OCI-LY1 (cell line): Measurements from ENCODE around the gene CD248.

Source experiments
- H2AFZ ChIP-seq: fragments of 200-600 bp; sonication (generic), shearing (Covaris generic); 2 replicates; pipeline ENCODE4 v1.6.0; 2014; ENCODE audit warnings: antibody characterized with exemption, mild to moderate bottlenecking, low read length
- H3F3A ChIP-seq: fragments of 200-600 bp; sonication (generic), shearing (Covaris generic); 2 replicates; pipeline ENCODE4 v1.6.0; 2014; ENCODE audit warnings: mild to moderate bottlenecking, antibody characterized with exemption, low read length, moderate library complexity; ENCODE audit not compliant: insufficient read depth
- H3K27ac ChIP-seq: fragments of 200-600 bp; sonication (generic); 2 replicates; pipeline ENCODE4 v1.5.1; 2014; ENCODE audit warnings: low read length, mixed run types, mild to moderate bottlenecking, low read depth; ENCODE audit not compliant: poor library complexity, severe bottlenecking
- H3K27me3 ChIP-seq: fragments of 200-600 bp; sonication (generic); 2 replicates; pipeline ENCODE4 v1.6.0; 2014; ENCODE audit warnings: antibody characterized with exemption, mild to moderate bottlenecking, low read length, moderate library complexity; ENCODE audit not compliant: insufficient read depth
- H3K36me3 ChIP-seq: fragments of 200-600 bp; sonication (generic); 2 replicates; pipeline ENCODE4 v1.6.1; 2014; ENCODE audit warnings: mild to moderate bottlenecking, antibody characterized with exemption, low read length, moderate library complexity, mixed read lengths; ENCODE audit not compliant: insufficient read depth
- H3K4me1 ChIP-seq: fragments of 200-600 bp; sonication (generic); 2 replicates; pipeline ENCODE4 v1.5.1; 2014; ENCODE audit warnings: mild to moderate bottlenecking, low read length, moderate library complexity; ENCODE audit not compliant: insufficient read depth, severe bottlenecking
- H3K4me2 ChIP-seq: fragments of 200-600 bp; sonication (generic), shearing (Covaris generic); 2 replicates; pipeline ENCODE4 v1.6.1; 2014; ENCODE audit warnings: low read length
- H3K4me3 ChIP-seq: fragments of 200-600 bp; sonication (generic); 2 replicates; pipeline ENCODE4 v1.5.1; 2014; ENCODE audit warnings: low read length, low read depth, mild to moderate bottlenecking, mixed read lengths; ENCODE audit not compliant: poor library complexity, severe bottlenecking
- H3K79me2 ChIP-seq: fragments of 200-600 bp; shearing (Covaris generic); 2 replicates; pipeline ENCODE4 v1.6.1; 2016; ENCODE audit warnings: mixed run types, low read length, mixed read lengths; ENCODE audit not compliant: insufficient read depth
- H3K9ac ChIP-seq: fragments of 200-600 bp; sonication (generic), shearing (Covaris generic); 2 replicates; pipeline ENCODE4 v1.6.1; 2014; ENCODE audit warnings: mild to moderate bottlenecking, low read length, mixed read lengths
- H3K9me2 ChIP-seq: fragments of 200-600 bp; sonication (generic), shearing (Covaris generic); 2 replicates; pipeline ENCODE4 v1.6.1; 2014; ENCODE audit warnings: low read depth, mild to moderate bottlenecking, low read length, mixed read lengths
- H3K9me3 ChIP-seq: fragments of 200-600 bp; shearing (Covaris generic); 2 replicates; pipeline ENCODE4 v1.6.1; 2014; ENCODE audit warnings: low read length, mixed read lengths
- H4K20me1 ChIP-seq: fragments of 200-600 bp; sonication (generic), shearing (Covaris generic); 2 replicates; pipeline ENCODE4 v1.6.0; 2016; ENCODE audit warnings: mild to moderate bottlenecking, low read length; ENCODE audit not compliant: insufficient read depth
- CTCF ChIP-seq: fragments of 200-600 bp; sonication (generic), shearing (Covaris generic); IDR thresholded peaks from 2 replicates; pipeline ENCODE4 v1.5.1; 2017; ENCODE audit warnings: mild to moderate bottlenecking, antibody characterized with exemption, low read length, moderate library complexity, mixed read lengths
- EZH2 ChIP-seq: fragments of 200-600 bp; sonication (generic), shearing (Covaris generic); IDR thresholded peaks from 2 replicates; pipeline ENCODE4 v1.8.0; 2017; ENCODE audit warnings: borderline replicate concordance, mixed run types, mild to moderate bottlenecking, antibody characterized with exemption, low read length, moderate library complexity, mixed read lengths

CD248 gene

GRCh38 chr11:66284526-66285078 lies 32.2 kb downstream of the CD248 start:
- no peaks in the 10 kb centered on the region for H3K36me3 ChIP-seq
- H4K20me1 ChIP-seq: no peaks in the 10 kb centered on the region
- no peak overlapping the region for H3K9ac ChIP-seq
- no peaks in the 10 kb centered on the region for H3K27me3 ChIP-seq
- TF ChIP-seq EZH2 (no peak), CTCF (no peak)
- H2AFZ ChIP-seq: no peak overlapping the region
- no peak overlapping the region for H3K4me2 ChIP-seq
- no peak overlapping the region for H3K27ac ChIP-seq
- no peaks in the 10 kb centered on the region for H3K9me2 ChIP-seq
- H3K4me1 ChIP-seq: peaks cover 27% of the 10 kb centered on the region
- no peak overlapping the region for H3K4me3 ChIP-seq
- H3K9me3 ChIP-seq: no peaks in the 10 kb centered on the region
- H3K79me2 ChIP-seq: no peaks in the 10 kb centered on the region
- 0 out of 2 replicates have a peak, but pooled peaks cover 5% of the 10 kb centered on the region for H3F3A ChIP-seq

GRCh38 chr11:66283461-66284105 lies 33.3 kb downstream of the CD248 start:
- Histone ChIP-seq H3K27me3 (no peaks in the 10 kb centered on the region), H3F3A (0 out of 2 replicates have a peak, but pooled peaks cover 5% of the 10 kb centered on the region), H2AFZ (no peak overlapping the region), H3K36me3 (no peaks in the 10 kb centered on the region), H3K4me3 (no peak overlapping the region), H3K4me1 (peaks cover 26% of the 10 kb centered on the region), H3K9me3 (no peaks in the 10 kb centered on the region), H3K79me2 (no peaks in the 10 kb centered on the region), H3K4me2 (no peak overlapping the region), H3K9me2 (no peaks in the 10 kb centered on the region), H3K27ac (peak overlapping the region; percentile 7), H4K20me1 (no peaks in the 10 kb centered on the region), H3K9ac (no peak overlapping the region)
- TF ChIP-seq CTCF (no peak), EZH2 (no peak)

- peak overlapping the region; percentile 7 for H3K27ac ChIP-seq
- H3K4me3 ChIP-seq: no peak overlapping the region
- peak overlapping the region; percentile 10; the same call in 1 of the 2 replicates for H3K4me2 ChIP-seq
- H3K9ac ChIP-seq: no peak overlapping the region
- H4K20me1 ChIP-seq: no peaks in the 10 kb centered on the region
- no peaks in the 10 kb centered on the region for H3K9me3 ChIP-seq
- no peaks in the 10 kb centered on the region for H3K36me3 ChIP-seq
- no peak overlapping the region for H2AFZ ChIP-seq
- TF ChIP-seq CTCF (peak; percentile 84), EZH2 (no peak)
- H3K9me2 ChIP-seq: no peaks in the 10 kb centered on the region
- peaks cover 20% of the 10 kb centered on the region for H3K4me1 ChIP-seq
- no peaks in the 10 kb centered on the region for H3K79me2 ChIP-seq
- no peaks in the 10 kb centered on the region for H3K27me3 ChIP-seq
- H3F3A ChIP-seq: 0 out of 2 replicates have a peak, but pooled peaks cover 5% of the 10 kb centered on the region
These were observed 34.1 kb downstream of the CD248 start for GRCh38 chr11:66282468-66283455.
